Naive thymus-derived CD4-positive, alpha-beta T cell (primary cell): ENCODE measurements around the gene RPL18. TPM values are rescaled to one million over a fixed set of nuclear protein-coding genes. Genes with fewer than 3 reads are reported as not detected.
"Not testable (repeated sequence)": the region's sequence is repeated elsewhere in the genome, so short reads cannot be mapped to it uniquely, and the experiment has no call there.

Source experiments
- ATAC-seq: fragments of 150-1000 bp; cut with Tn5 transposase; 2 replicates; pipeline ENCODE4 v1.10.0; 2021; ENCODE audit warnings: mild to moderate bottlenecking, moderate library complexity
- CTCF ChIA-PET: fragments of 350-600 bp; sonication (Branson Sonifier 250); formaldehyde crosslinking; loops from one replicate; lab custom pipeline; 2021; ENCODE audit warnings: antibody characterized with exemption; lab: Charles Lee
- POLR2A ChIA-PET: fragments of 350-600 bp; sonication (Branson Sonifier 250); formaldehyde crosslinking; loops from one replicate; lab custom pipeline; 2021; ENCODE audit warnings: antibody characterized with exemption, inconsistent platforms; lab: Charles Lee
- DNase-seq, 9 donors: peaks; one replicate each; pipeline versions ENCODE4 v3.0.0 to v3.0.0-alpha.2; 2020 to 2022; ENCODE audit warnings: mixed read lengths in 1 of 9
- H3K27ac ChIP-seq: one replicate; pipeline ENCODE4 v1.7.0; 2013; ENCODE audit warnings: mild to moderate bottlenecking, low read depth, low read length, moderate library complexity
- H3K27me3 ChIP-seq, 2 donors: one replicate each; pipeline ENCODE4 v1.7.0; 2013; ENCODE audit warnings: low read length in 2 of 2, mild to moderate bottlenecking in 2 of 2, moderate library complexity in 2 of 2; ENCODE audit not compliant: control insufficient read depth in 2 of 2, insufficient read depth in 2 of 2
- H3K36me3 ChIP-seq, 3 experiments: 1 replicate in 2 of 3; 2 replicates in 1 of 3; pipeline ENCODE4 v1.7.0; 2013; ENCODE audit warnings: low read length in 3 of 3, mild to moderate bottlenecking in 3 of 3, moderate library complexity in 1 of 3; ENCODE audit not compliant: insufficient read depth in 3 of 3, control insufficient read depth in 2 of 3
- H3K4me1 ChIP-seq, 2 donors: one replicate each; pipeline ENCODE4 v1.7.0; 2013; ENCODE audit warnings: low read length in 2 of 2, mild to moderate bottlenecking in 2 of 2, moderate library complexity in 1 of 2; ENCODE audit not compliant: control insufficient read depth in 2 of 2, insufficient read depth in 2 of 2
- H3K4me3 ChIP-seq: 2 replicates; pipeline ENCODE4 v1.7.0; 2013; ENCODE audit warnings: mild to moderate bottlenecking, low read length
- H3K9me3 ChIP-seq, 3 experiments: 1 replicate in 2 of 3; 2 replicates in 1 of 3; pipeline ENCODE4 v1.7.0; 2013; ENCODE audit warnings: low read length in 3 of 3; ENCODE audit not compliant: control insufficient read depth in 2 of 3
- H3K27ac Mint-ChIP-seq, 9 donors: one replicate each; pipeline ENCODE4 v1.8.0; 2020 to 2022; ENCODE audit warnings: mixed read lengths in 9 of 9, mild to moderate bottlenecking in 8 of 9, moderate library complexity in 5 of 9, inconsistent platforms in 2 of 9
- H3K27me3 Mint-ChIP-seq, 5 donors: one replicate each; pipeline ENCODE4 v1.8.0; 2021 to 2022; ENCODE audit warnings: mixed read lengths in 5 of 5, mild to moderate bottlenecking in 1 of 5
- H3K36me3 Mint-ChIP-seq, 5 donors: one replicate each; pipeline ENCODE4 v1.8.0; 2020 to 2022; ENCODE audit warnings: mixed read lengths in 5 of 5, mild to moderate bottlenecking in 3 of 5, inconsistent platforms in 1 of 5
- H3K4me1 Mint-ChIP-seq, 7 donors: one replicate each; pipeline ENCODE4 v1.8.0; 2020 to 2022; ENCODE audit warnings: mixed read lengths in 7 of 7, mild to moderate bottlenecking in 3 of 7, inconsistent platforms in 1 of 7
- H3K4me3 Mint-ChIP-seq, 10 donors: one replicate each; pipeline ENCODE4 v1.8.0; 2020 to 2022; ENCODE audit warnings: mild to moderate bottlenecking in 10 of 10, mixed read lengths in 10 of 10, moderate library complexity in 6 of 10, inconsistent platforms in 2 of 10
- H3K9me3 Mint-ChIP-seq, 11 donors: one replicate each; pipeline ENCODE4 v1.8.0; 2020 to 2022; ENCODE audit warnings: mixed read lengths in 11 of 11, mild to moderate bottlenecking in 4 of 11, inconsistent platforms in 1 of 11, moderate library complexity in 1 of 11
- intact Hi-C, 2 donors: fragments of 100-400 bp; cut with micrococcal nuclease; formaldehyde crosslinking; loops; one replicate each; pipeline ENCODE4 v1.15.1; 2023
- polyA plus RNA-seq, 2 donors: library from polyadenylated mRNA; unstranded; fragments of 300-500 nt; fragmentation: Illumina TruSeq; gene quantifications; one replicate each; pipeline ENCODE4 v1.2.3, GENCODE V29; 2021
- total RNA-seq, 6 experiments: library from RNA in 5 of 6; stranded (reverse) in 5 of 6; gene quantifications; 1 replicate in 5 of 6; 2 replicates in 1 of 6; pipeline ENCODE4 v1.2.3 and lab custom pipeline; 2021 to 2026

Gene RPL18
- total and polyA plus RNA-seq, 7 experiments from 2014 or later: 1,570 to 2,826 (median 2,813) TPM

- Histone ChIP-seq H3K9me3 (no peaks in the 10 kb centered on the region), H3K27ac (peak overlapping the region; percentile 88), H3K4me1 (peaks cover 30 to 40% of the 10 kb centered on the region in 2 donors), H3K27me3 (no peaks in the 10 kb centered on the region), H3K4me3 (peak overlapping the region; percentile 89), H3K36me3 (peaks cover 4 to 59% (median 11%) of the 10 kb centered on the region in 3 experiments)
- peaks cover 0 to 13% (median 8%) of the 10 kb centered on the region in 5 donors for H3K36me3 Mint-ChIP-seq
- peaks cover 0 to 9% (median 0%) of the 10 kb centered on the region in 11 donors for H3K9me3 Mint-ChIP-seq
- ChIA-PET CTCF (interaction anchor here (1.0 to 1.3 kb wide), 3 partner anchors 10 to 13 kb away, joined by 3 to 4 read pairs (median 3); no protein-coding TSS in a partner anchor), POLR2A (interaction anchor here (0.6 to 7.5 kb wide), 12 partner anchors 9 to 1503 kb away, joined by 3 to 73 read pairs (median 4); partner anchors contain the start of genes CA11, RPL18, SAE1 and SPHK2)
- peak overlapping the region; percentile 82 to 100 (median 86) for H3K4me3 Mint-ChIP-seq
- peaks cover 13 to 48% (median 43%) of the 10 kb centered on the region in 7 donors for H3K4me1 Mint-ChIP-seq
- no peaks in the 10 kb centered on the region for H3K27me3 Mint-ChIP-seq
- ATAC-seq (no peak), DNase-seq (no peak)
- intact Hi-C loops: loop anchor here (2.0 to 10.0 kb wide), 4 partner anchors 481 to 1241 kb away; partner anchors contain the start of genes C19orf73 (in 2 of the 2), PPFIA3 (in 2 of the 2), AKT1S1 (in 1 of the 2) and LIN7B (in 1 of the 2)
- H3K27ac Mint-ChIP-seq: peak overlapping the region; percentile 84 to 97 (median 94)
These were observed 15.0 kb upstream of the RPL18 start for GRCh38 chr19:48634036-48634342.

- H3K27ac Mint-ChIP-seq: peak overlapping the region in 8 of 9 donors; percentile 84 to 97 (median 94)
- H3K36me3 ChIP-seq: peaks cover 4 to 63% (median 11%) of the 10 kb centered on the region in 3 experiments
- DNase-seq (no peak), ATAC-seq (no peak)
- H3K9me3 ChIP-seq: no peaks in the 10 kb centered on the region
- intact Hi-C loops: loop anchor here (2.0 to 10.0 kb wide), 4 partner anchors 481 to 1241 kb away; partner anchors contain the start of genes C19orf73 (in 2 of the 2), PPFIA3 (in 2 of the 2), AKT1S1 (in 1 of the 2) and LIN7B (in 1 of the 2)
- peaks cover 24 to 34% of the 10 kb centered on the region in 2 donors for H3K4me1 ChIP-seq
- peak overlapping the region; percentile 89 for H3K4me3 ChIP-seq
- ChIA-PET CTCF (interaction anchor here (1.0 to 1.3 kb wide), 3 partner anchors 10 to 13 kb away, joined by 3 to 4 read pairs (median 3); no protein-coding TSS in a partner anchor), POLR2A (interaction anchor here (0.6 to 7.5 kb wide), 13 partner anchors 10 to 1502 kb away, joined by 3 to 73 read pairs (median 4); partner anchors contain the start of genes CA11, RPL18, SAE1 and SPHK2)
- peaks cover 0 to 13% (median 5%) of the 10 kb centered on the region in 5 donors for H3K36me3 Mint-ChIP-seq
- H3K27me3 Mint-ChIP-seq: no peaks in the 10 kb centered on the region
- peaks cover 0 to 8% (median 0%) of the 10 kb centered on the region in 11 donors for H3K9me3 Mint-ChIP-seq
- H3K27ac ChIP-seq: peak overlapping the region; percentile 88
- no peaks in the 10 kb centered on the region for H3K27me3 ChIP-seq
- peaks cover 8 to 42% (median 37%) of the 10 kb centered on the region in 7 donors for H3K4me1 Mint-ChIP-seq
- peak overlapping the region in 8 of 10 donors; percentile 21 to 100 (median 88) for H3K4me3 Mint-ChIP-seq
These were observed 14.4 kb upstream of the RPL18 start for GRCh38 chr19:48633148-48634035.

- no peaks in the 10 kb centered on the region for H3K27me3 Mint-ChIP-seq
- intact Hi-C loops: loop anchor here (10.0 kb wide), 3 partner anchors 482 to 1242 kb away; partner anchors contain the start of genes AKT1S1 (in 1 of the 2), C19orf73 (in 1 of the 2), LIN7B (in 1 of the 2) and PPFIA3 (in 1 of the 2)
- H3K27ac Mint-ChIP-seq: peak overlapping the region; percentile 21 to 95 (median 66)
- Histone ChIP-seq H3K4me1 (peaks cover 23 to 32% of the 10 kb centered on the region in 2 donors), H3K27me3 (no peaks in the 10 kb centered on the region), H3K9me3 (no peaks in the 10 kb centered on the region), H3K4me3 (no peak overlapping the region), H3K36me3 (peaks cover 4 to 70% (median 11%) of the 10 kb centered on the region in 3 experiments), H3K27ac (peak overlapping the region; percentile 88)
- CTCF ChIA-PET: interaction anchor here (1.3 kb wide), 1 partner anchor 12 kb away, joined by 3 read pairs; no protein-coding TSS in a partner anchor
- peaks cover 4 to 39% (median 34%) of the 10 kb centered on the region in 7 donors for H3K4me1 Mint-ChIP-seq
- H3K36me3 Mint-ChIP-seq: peaks cover 0 to 13% (median 4%) of the 10 kb centered on the region in 5 donors
- POLR2A ChIA-PET: interaction anchor here (0.6 to 7.5 kb wide), 8 partner anchors 10 to 1502 kb away, joined by 3 to 73 read pairs (median 4); partner anchors contain the start of genes CA11, RPL18, SAE1 and SPHK2
- DNase-seq (no peak), ATAC-seq (no peak)
- peak overlapping the region in 9 of 10 donors; percentile 29 to 100 (median 52) for H3K4me3 Mint-ChIP-seq
- peaks cover 0 to 8% (median 0%) of the 10 kb centered on the region in 11 donors for H3K9me3 Mint-ChIP-seq
These were observed 13.7 kb upstream of the RPL18 start for GRCh38 chr19:48632692-48633147.

- H3K9me3 Mint-ChIP-seq, DNase-seq, H3K9me3 ChIP-seq, H3K27me3 ChIP-seq, H3K4me3 ChIP-seq, ATAC-seq, CTCF ChIA-PET, H3K27me3 Mint-ChIP-seq: not testable (repeated sequence)
- H3K4me1 ChIP-seq: peaks cover 26 to 32% of the 10 kb centered on the region in 2 donors
- POLR2A ChIA-PET: interaction anchor here (3.1 to 7.5 kb wide), 3 partner anchors 9 to 15 kb away, joined by 36 to 73 read pairs (median 66); partner anchors contain the start of genes CA11, RPL18 and SPHK2
- intact Hi-C loops: loop anchor here (10.0 kb wide), 3 partner anchors 483 to 1243 kb away; partner anchors contain the start of genes AKT1S1 (in 1 of the 2), C19orf73 (in 1 of the 2), LIN7B (in 1 of the 2) and PPFIA3 (in 1 of the 2)
- H3K27ac Mint-ChIP-seq: peak overlapping the region; percentile 21 to 95 (median 66)
- peak overlapping the region; percentile 88 for H3K27ac ChIP-seq
- peak overlapping the region in 9 of 10 donors; percentile 29 to 100 (median 52) for H3K4me3 Mint-ChIP-seq
- peaks cover 4 to 70% (median 11%) of the 10 kb centered on the region in 3 experiments for H3K36me3 ChIP-seq
- H3K4me1 Mint-ChIP-seq: peaks cover 4 to 39% (median 33%) of the 10 kb centered on the region in 7 donors
- H3K36me3 Mint-ChIP-seq: peaks cover 0 to 13% (median 4%) of the 10 kb centered on the region in 5 donors
These were observed 13.3 kb upstream of the RPL18 start for GRCh38 chr19:48632286-48632685.

GRCh38 chr19:48631225-48631624 lies 12.2 kb upstream of the RPL18 start:
- Mint-ChIP-seq H3K4me1 (peaks cover 4 to 44% (median 34%) of the 10 kb centered on the region in 7 donors), H3K27me3 (no peaks in the 10 kb centered on the region), H3K4me3 (peak overlapping the region in 2 of 10 donors; percentile 23 to 37), H3K27ac (peak overlapping the region in 8 of 9 donors; percentile 2 to 79 (median 48)), H3K36me3 (peaks cover 0 to 13% (median 4%) of the 10 kb centered on the region in 5 donors), H3K9me3 (peaks cover 0 to 8% (median 0%) of the 10 kb centered on the region in 11 donors)
- no peak overlapping the region for H3K4me3 ChIP-seq
- intact Hi-C loops: loop anchor here (10.0 kb wide), 3 partner anchors 484 to 1244 kb away; partner anchors contain the start of genes AKT1S1 (in 1 of the 2), C19orf73 (in 1 of the 2), LIN7B (in 1 of the 2) and PPFIA3 (in 1 of the 2)
- no peaks in the 10 kb centered on the region for H3K27me3 ChIP-seq
- H3K27ac ChIP-seq: peak overlapping the region; percentile 29
- ChIA-PET CTCF (no interaction called here), POLR2A (interaction anchor here (0.6 to 7.5 kb wide), 5 partner anchors 8 to 267 kb away, joined by 3 to 73 read pairs (median 5); partner anchors contain the start of genes RPL18, SPHK2, SYNGR4 and TMEM143)
- DNase-seq (peak in 1 of 9 donors; percentile 7), ATAC-seq (no peak)
- H3K9me3 ChIP-seq: no peaks in the 10 kb centered on the region
- peaks cover 4 to 63% (median 11%) of the 10 kb centered on the region in 3 experiments for H3K36me3 ChIP-seq
- peaks cover 29 to 32% of the 10 kb centered on the region in 2 donors for H3K4me1 ChIP-seq
